Fibroblast of pulmonary artery (primary cell): ENCODE measurements around the gene SBF2.
A peak's percentile ranks its signal among the peaks of the same experiment; 100 is the strongest.

ENCODE experiments used
- DNase-seq: peaks from one replicate; pipeline ENCODE4 v3.0.0-alpha.2; 2010; ENCODE audit warnings: low read depth
- H3K4me3 ChIP-seq: replicated peaks from 2 replicates; pipeline ENCODE4 v1.5.1; 2011; ENCODE audit warnings: low read depth, mild to moderate bottlenecking, control low read depth, low read length, moderate library complexity
- CTCF ChIP-seq: IDR thresholded peaks from 2 replicates; pipeline ENCODE4 v1.5.1; 2011; ENCODE audit warnings: mild to moderate bottlenecking, control low read depth, low read length, inconsistent platforms; ENCODE audit errors: missing control alignments

The SBF2 gene

DNA sequence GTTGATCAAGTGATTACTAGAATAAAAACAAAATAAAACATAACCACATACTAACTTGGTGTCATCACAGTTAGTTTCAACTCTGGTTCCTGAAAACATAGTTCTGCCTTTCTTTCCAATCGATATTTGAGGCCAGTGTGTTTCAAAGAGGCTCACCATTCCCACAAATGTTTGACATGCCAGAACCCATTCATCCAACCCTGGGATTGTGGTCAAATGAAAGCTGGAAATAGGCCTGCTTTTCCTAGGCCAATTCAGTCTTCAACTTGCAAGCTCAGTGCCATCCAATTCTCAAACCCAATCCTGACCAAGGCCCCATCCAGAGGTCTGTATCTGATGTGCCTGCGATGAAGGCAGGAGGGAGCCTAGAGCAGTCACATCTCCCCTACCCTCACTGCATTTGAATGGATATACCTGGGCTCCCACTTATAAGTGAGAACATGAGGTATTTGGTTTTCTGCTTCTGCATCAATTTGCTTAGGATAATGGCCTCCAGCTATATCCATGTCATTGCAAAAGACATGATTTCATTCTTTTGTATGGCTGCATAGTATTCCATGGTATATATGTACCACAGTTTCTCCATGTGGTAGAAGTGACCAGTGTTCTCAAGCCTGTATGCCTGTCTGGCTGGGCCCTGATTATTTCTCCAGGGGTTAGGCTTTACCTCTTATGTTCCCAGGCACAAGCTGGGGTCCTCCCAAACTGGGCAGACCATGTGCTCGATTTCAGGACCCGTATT lies 486.9 kb downstream of the SBF2 start:
- DNase-seq, result no peak
- H3K4me3 ChIP-seq, result no peak overlapping the region
- TF ChIP-seq CTCF, result no peak

- H3K4me3 ChIP-seq, result no peak overlapping the region
- no peak for TF ChIP-seq CTCF
- DNase-seq, result no peak
These were observed 489.6 kb downstream of the SBF2 start for GRCh38 chr11:9804419-9804902.

GRCh38 chr11:9803685-9804418 lies 490.2 kb downstream of the SBF2 start:
- H3K4me3 ChIP-seq, result no peak overlapping the region
- peak; percentile 11 for DNase-seq
- TF ChIP-seq CTCF, result no peak

- TF ChIP-seq CTCF, result no peak
- H3K4me3 ChIP-seq, result no peak overlapping the region
- peak; percentile 64 for DNase-seq
These were observed 491.6 kb downstream of the SBF2 start for GRCh38 chr11:9802291-9802861.

GRCh38 chr11:9799886-9800285 lies 494.1 kb downstream of the SBF2 start:
- TF ChIP-seq CTCF, result no peak
- H3K4me3 ChIP-seq, result no peak overlapping the region
- DNase-seq, result no peak

DNA sequence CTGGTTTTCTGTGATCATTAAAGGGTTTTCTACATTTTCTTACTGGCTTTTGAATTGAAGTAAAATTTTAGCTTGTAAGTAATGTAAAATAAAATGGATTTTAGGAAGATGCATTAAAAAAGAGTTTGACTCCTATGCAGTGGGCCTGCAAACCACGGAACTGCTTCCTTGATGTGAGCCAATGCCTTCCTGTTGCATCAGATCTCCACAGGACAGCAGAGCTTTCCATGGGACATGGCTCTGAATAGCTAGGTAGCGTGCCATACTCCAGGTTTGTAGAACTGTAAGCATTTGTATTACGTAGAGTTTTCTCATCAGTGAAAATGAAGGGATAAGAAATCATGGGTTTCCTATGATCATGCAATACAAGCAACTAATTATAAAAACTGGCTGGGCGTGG lies 496.7 kb downstream of the SBF2 start:
- H3K4me3 ChIP-seq, result no peak overlapping the region
- peak; percentile 19 for DNase-seq
- TF ChIP-seq CTCF, result no peak
